ENCODE data around the gene ZNF408.

Gene ZNF408

DNA sequence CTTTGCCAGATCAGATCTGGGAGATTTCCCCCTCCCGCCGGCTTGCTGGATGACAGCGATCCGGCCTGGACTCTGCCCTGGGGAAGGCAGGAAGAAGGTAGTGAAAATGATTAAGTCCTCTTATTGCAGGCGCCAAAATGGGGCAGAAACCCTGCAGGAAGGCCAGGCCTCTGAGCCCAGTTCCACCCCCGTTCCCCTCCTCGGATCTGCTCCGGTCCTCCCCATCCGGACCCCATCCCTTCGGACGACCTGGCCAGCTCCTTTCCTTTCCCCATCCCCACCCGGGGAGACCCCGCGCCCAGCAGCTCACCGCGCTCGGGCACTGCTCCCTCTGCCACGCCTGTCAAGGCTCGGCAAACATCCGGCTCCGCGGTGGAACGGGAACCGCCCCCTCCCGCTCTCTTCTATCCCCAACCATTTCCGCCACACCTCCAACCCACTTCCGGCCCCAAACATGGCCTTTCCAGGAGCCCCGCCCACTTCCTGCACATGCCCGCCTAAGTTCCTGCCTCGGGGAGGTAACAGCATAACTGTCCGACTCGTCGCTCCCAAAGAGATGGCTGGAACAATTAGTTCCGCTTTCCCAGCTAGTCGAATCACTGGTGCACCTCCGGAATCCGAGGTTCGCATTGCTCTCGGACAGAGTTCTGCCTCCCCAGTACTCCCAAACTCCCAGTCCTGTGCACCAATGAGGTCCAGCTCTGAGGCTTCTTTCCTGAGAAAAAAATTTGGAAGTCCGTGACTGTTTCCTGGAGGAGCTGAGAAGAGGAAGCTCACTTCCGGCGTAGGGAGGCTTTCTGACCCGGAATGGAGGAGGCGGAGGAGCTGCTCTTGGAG, at the start of gene ZNF408, which contains the start of gene ARHGAP1:
Gene ZNF408, plus strand, starts transcription at position 791 of the 837 bp plus-strand sequence. Its CDS starts 17 bp downstream, at position 808.
Gene ARHGAP1, minus strand, starts transcription at position 379 of the 837 bp plus-strand sequence. CDS start 4,512 bp downstream, outside the sequence.
- intact Hi-C loops (cut with micrococcal nuclease): loop anchor here (2.0 kb wide), 1 partner anchor 84 kb away; the partner anchor contains the start of genes ATG13 and HARBI1
- Mint-ChIP-seq H3K4me3 (peak within 1 kb of the TSS; percentile 95), H3K4me1 (ENCODE audit: low read depth) (peaks cover 47% of the 10 kb centered on the region), H3K9me3 (no peaks in the 10 kb centered on the region), H3K27me3 (no peaks in the 10 kb centered on the region), H3K27ac (peak within 1 kb of the TSS; percentile 99), H3K36me3 (ENCODE audit: low read depth) (peaks cover 79% of the 10 kb centered on the region)

GRCh38 chr11:46655631-46656030, 45.2 kb upstream of the ZNF408 start:
- Mint-ChIP-seq H3K27ac (no peak overlapping the region), H3K9me3 (no peaks in the 10 kb centered on the region), H3K36me3 (ENCODE audit: low read depth) (peaks cover 100% of the 10 kb centered on the region), H3K4me1 (ENCODE audit: low read depth) (peaks cover 12% of the 10 kb centered on the region), H3K4me3 (no peak overlapping the region), H3K27me3 (no peaks in the 10 kb centered on the region)
- intact Hi-C loops (cut with micrococcal nuclease): no loop called here

- intact Hi-C loops (cut with micrococcal nuclease): no loop called here
- Mint-ChIP-seq H3K27ac (no peak overlapping the region), H3K4me1 (ENCODE audit: low read depth) (peaks cover 12% of the 10 kb centered on the region), H3K36me3 (ENCODE audit: low read depth) (peaks cover 99% of the 10 kb centered on the region), H3K9me3 (no peaks in the 10 kb centered on the region), H3K27me3 (no peaks in the 10 kb centered on the region), H3K4me3 (no peak overlapping the region)
These were observed 43.6 kb upstream of the ZNF408 start for GRCh38 chr11:46657186-46657585.

GRCh38 chr11:46658259-46658658, 42.6 kb upstream of the ZNF408 start:
- Mint-ChIP-seq H3K9me3 (no peaks in the 10 kb centered on the region), H3K36me3 (ENCODE audit: low read depth) (peaks cover 99% of the 10 kb centered on the region), H3K27ac (peak overlapping the region; percentile 58), H3K4me3 (no peak overlapping the region), H3K4me1 (ENCODE audit: low read depth) (peaks cover 12% of the 10 kb centered on the region), H3K27me3 (no peaks in the 10 kb centered on the region)
- intact Hi-C loops (cut with micrococcal nuclease): no loop called here

DNA sequence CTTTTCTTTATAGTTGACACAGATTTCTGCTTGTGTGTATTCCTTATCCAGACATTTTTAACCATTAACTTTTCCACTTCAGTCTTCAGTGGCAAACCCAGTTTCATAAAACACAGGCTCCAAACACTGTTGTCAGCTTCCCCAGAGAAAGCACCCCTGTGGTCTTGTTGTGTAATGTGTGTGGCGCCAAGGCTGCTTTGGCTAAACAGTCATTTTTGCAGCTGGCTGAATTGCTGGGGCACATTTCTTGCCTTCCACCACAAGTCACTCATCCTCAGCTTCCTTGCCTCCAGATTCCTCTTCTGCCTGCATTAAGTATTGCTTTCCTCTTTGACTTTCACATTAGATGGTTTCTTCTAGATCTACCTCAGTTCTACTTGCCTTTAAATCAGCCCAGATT, 40.9 kb upstream of the ZNF408 start:
- H3K9me3 Mint-ChIP-seq: no peaks in the 10 kb centered on the region
- no peak overlapping the region for H3K4me3 Mint-ChIP-seq
- peaks cover 97% of the 10 kb centered on the region for H3K36me3 Mint-ChIP-seq (ENCODE audit: low read depth)
- H3K27me3 Mint-ChIP-seq: no peaks in the 10 kb centered on the region
- H3K27ac Mint-ChIP-seq: no peak overlapping the region
- H3K4me1 Mint-ChIP-seq (ENCODE audit: low read depth): peaks cover 12% of the 10 kb centered on the region
- intact Hi-C loops (cut with micrococcal nuclease): no loop called here

DNA sequence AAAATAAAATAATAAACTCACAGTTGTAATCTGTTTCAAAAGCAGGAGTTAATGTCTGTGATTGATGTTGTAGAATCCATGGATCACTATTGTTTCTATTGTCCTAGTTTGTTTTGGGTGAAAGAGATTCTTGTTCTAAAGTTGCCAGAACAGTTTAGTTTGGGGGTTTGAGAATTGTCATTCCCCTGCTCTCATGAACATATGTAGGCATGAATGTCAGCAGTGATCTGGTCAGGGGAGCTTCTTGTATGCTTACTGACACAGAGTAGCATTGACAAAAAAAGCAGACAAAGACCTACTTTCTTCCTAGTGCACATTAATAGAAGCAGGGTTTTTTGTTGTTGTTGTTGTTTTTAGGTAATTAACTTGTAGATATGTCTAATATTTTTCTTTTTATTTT, 39.0 kb upstream of the ZNF408 start:
- Mint-ChIP-seq H3K27ac (no peak overlapping the region), H3K4me1 (ENCODE audit: low read depth) (peaks cover 12% of the 10 kb centered on the region), H3K9me3 (no peaks in the 10 kb centered on the region), H3K36me3 (ENCODE audit: low read depth) (peaks cover 97% of the 10 kb centered on the region), H3K27me3 (no peaks in the 10 kb centered on the region), H3K4me3 (no peak overlapping the region)
- intact Hi-C loops (cut with micrococcal nuclease): no loop called here

GRCh38 chr11:46662366-46662765, 38.5 kb upstream of the ZNF408 start:
- Mint-ChIP-seq H3K4me3 (no peak overlapping the region), H3K27ac (no peak overlapping the region), H3K36me3 (ENCODE audit: low read depth) (peaks cover 97% of the 10 kb centered on the region), H3K27me3 (no peaks in the 10 kb centered on the region), H3K4me1 (ENCODE audit: low read depth) (peaks cover 12% of the 10 kb centered on the region), H3K9me3 (no peaks in the 10 kb centered on the region)
- intact Hi-C loops (cut with micrococcal nuclease): no loop called here

GRCh38 chr11:46663277-46663940, 37.4 kb upstream of the ZNF408 start:
- Mint-ChIP-seq H3K9me3 (no peaks in the 10 kb centered on the region), H3K4me3 (no peak overlapping the region), H3K36me3 (ENCODE audit: low read depth) (peaks cover 97% of the 10 kb centered on the region), H3K4me1 (ENCODE audit: low read depth) (peaks cover 11% of the 10 kb centered on the region), H3K27ac (no peak overlapping the region), H3K27me3 (no peaks in the 10 kb centered on the region)
- intact Hi-C loops (cut with micrococcal nuclease): no loop called here

GRCh38 chr11:46664612-46665011, 36.2 kb upstream of the ZNF408 start:
- no peak overlapping the region for H3K4me3 Mint-ChIP-seq
- no peak overlapping the region for H3K27ac Mint-ChIP-seq
- peaks cover 97% of the 10 kb centered on the region for H3K36me3 Mint-ChIP-seq (ENCODE audit: low read depth)
- H3K9me3 Mint-ChIP-seq: no peaks in the 10 kb centered on the region
- peaks cover 8% of the 10 kb centered on the region for H3K4me1 Mint-ChIP-seq (ENCODE audit: low read depth)
- H3K27me3 Mint-ChIP-seq: no peaks in the 10 kb centered on the region
- intact Hi-C loops (cut with micrococcal nuclease): no loop called here

DNA sequence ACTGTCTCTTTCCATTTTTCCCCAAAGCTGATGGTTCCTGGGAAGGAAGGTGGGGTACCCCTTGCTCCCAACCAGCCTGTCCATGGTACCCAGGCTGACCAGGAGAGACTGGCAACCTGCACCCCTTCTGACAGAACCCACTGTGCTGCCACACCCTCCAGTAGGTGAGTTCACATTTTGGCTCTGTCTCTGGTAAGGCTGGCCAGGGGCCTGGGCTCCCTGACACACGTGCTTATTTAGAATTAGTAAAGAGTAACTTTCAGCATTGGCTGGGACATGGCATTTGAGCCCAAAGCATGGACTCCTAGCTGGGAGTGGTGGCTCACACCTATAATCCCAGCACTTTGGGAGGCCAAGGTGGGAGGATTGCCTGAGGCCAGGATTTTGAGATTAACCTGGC, 35.5 kb upstream of the ZNF408 start:
- intact Hi-C loops (cut with micrococcal nuclease): no loop called here
- Mint-ChIP-seq H3K27me3 (no peaks in the 10 kb centered on the region), H3K9me3 (no peaks in the 10 kb centered on the region), H3K4me1 (ENCODE audit: low read depth) (peaks cover 13% of the 10 kb centered on the region), H3K4me3 (no peak overlapping the region), H3K36me3 (ENCODE audit: low read depth) (peaks cover 97% of the 10 kb centered on the region), H3K27ac (no peak overlapping the region)

DNA sequence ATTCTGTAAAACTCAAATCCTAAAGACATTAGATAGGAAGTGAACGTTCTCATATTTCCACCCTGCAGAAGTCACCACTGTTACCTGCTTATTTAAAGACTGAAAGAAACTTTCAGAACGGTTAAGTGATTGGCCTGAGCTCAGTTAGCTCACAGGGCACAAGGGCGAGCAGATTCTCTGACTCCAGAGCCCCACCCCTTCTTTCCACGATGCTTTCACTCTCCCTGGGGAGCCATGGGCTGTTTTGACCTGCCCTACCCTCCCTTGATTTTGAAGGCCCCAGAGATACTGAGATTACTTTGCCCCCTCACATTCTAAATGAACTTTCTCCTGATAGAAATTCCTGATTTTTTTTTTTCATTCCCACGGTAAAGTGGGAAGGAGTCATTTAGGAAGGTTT, 34.3 kb upstream of the ZNF408 start:
- no peaks in the 10 kb centered on the region for H3K9me3 Mint-ChIP-seq
- no peak overlapping the region for H3K4me3 Mint-ChIP-seq
- H3K27ac Mint-ChIP-seq: peak overlapping the region; percentile 30
- intact Hi-C loops (cut with micrococcal nuclease): no loop called here
- H3K27me3 Mint-ChIP-seq: no peaks in the 10 kb centered on the region
- peaks cover 21% of the 10 kb centered on the region for H3K4me1 Mint-ChIP-seq (ENCODE audit: low read depth)
- peaks cover 97% of the 10 kb centered on the region for H3K36me3 Mint-ChIP-seq (ENCODE audit: low read depth)

GRCh38 chr11:46667043-46667481, 33.8 kb upstream of the ZNF408 start:
- no peak overlapping the region for H3K4me3 Mint-ChIP-seq
- no peaks in the 10 kb centered on the region for H3K9me3 Mint-ChIP-seq
- peak overlapping the region; percentile 30 for H3K27ac Mint-ChIP-seq
- peaks cover 25% of the 10 kb centered on the region for H3K4me1 Mint-ChIP-seq (ENCODE audit: low read depth)
- no peaks in the 10 kb centered on the region for H3K27me3 Mint-ChIP-seq
- H3K36me3 Mint-ChIP-seq (ENCODE audit: low read depth): peaks cover 97% of the 10 kb centered on the region
- intact Hi-C loops (cut with micrococcal nuclease): no loop called here

DNA sequence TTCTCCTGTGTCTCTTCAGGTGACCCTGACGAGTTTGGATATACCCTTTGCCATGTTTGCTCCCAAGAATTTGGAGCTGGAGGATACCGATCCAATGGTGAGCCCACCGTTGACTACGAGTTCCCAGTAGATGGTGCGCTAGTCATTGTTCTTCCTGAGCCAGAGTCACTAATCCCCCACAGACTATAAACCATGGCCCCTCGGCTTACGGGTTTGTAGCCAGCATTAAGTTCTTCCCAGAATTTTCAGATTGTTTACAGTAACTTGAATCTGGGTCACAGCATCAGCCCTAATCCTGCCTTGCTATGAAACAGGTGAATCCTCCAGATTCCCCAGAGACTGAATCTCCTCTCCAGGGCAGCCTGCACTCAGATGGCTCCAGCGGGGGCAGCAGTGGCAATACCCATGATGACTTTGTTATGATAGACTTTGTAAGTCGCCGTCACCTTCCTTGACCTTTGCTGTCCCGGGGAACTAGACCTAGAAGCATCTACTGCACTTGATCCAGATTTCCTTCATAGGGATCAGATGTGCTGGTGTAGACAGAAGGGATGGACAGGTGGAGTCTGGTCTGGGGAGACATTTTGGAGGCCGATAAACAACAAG, 32.2 kb upstream of the ZNF408 start:
- no peak overlapping the region for H3K27ac Mint-ChIP-seq
- peaks cover 98% of the 10 kb centered on the region for H3K36me3 Mint-ChIP-seq (ENCODE audit: low read depth)
- H3K4me3 Mint-ChIP-seq: no peak overlapping the region
- H3K4me1 Mint-ChIP-seq (ENCODE audit: low read depth): peaks cover 34% of the 10 kb centered on the region
- H3K27me3 Mint-ChIP-seq: no peaks in the 10 kb centered on the region
- intact Hi-C loops (cut with micrococcal nuclease): no loop called here
- H3K9me3 Mint-ChIP-seq: peaks cover 8% of the 10 kb centered on the region

DNA sequence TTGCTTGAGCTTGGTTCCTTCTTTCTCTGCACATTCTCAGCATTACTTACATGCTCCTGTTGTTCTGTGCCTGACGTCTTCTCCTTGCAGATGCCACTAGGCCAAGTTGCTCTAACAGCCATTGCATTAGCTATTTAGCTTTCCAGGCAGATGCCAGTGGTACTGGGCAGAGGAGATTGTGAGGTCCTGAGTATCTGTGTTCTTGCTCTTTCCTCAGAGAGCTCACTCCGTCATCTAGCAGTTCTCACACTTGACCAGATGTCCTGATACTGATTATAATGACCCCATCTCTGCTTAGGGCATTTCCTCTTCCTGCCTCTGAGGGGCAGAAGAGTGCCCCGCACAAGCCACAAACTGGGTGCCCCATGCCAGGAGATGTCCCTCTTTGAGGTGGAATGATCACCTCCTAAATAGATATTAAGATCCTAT, 31.1 kb upstream of the ZNF408 start:
- no peak overlapping the region for H3K4me3 Mint-ChIP-seq
- peaks cover 46% of the 10 kb centered on the region for H3K4me1 Mint-ChIP-seq (ENCODE audit: low read depth)
- peak overlapping the region; percentile 69 for H3K27ac Mint-ChIP-seq
- H3K9me3 Mint-ChIP-seq: peaks cover 8% of the 10 kb centered on the region
- intact Hi-C loops (cut with micrococcal nuclease): no loop called here
- H3K27me3 Mint-ChIP-seq: no peaks in the 10 kb centered on the region
- H3K36me3 Mint-ChIP-seq (ENCODE audit: low read depth): peaks cover 100% of the 10 kb centered on the region

All from dendritic cell treated with granulocyte-macrophage colony-stimulating factor and Interleukin-4, amounts not matched to agents 40 ng/mL and 50 ng/mL, for 4 days (primary cell).